ENCODE measurements around the gene ARHGAP15. TPM values are rescaled to one million over a fixed set of nuclear protein-coding genes. Genes with fewer than 3 reads are reported as not detected.

ARHGAP15 gene
- total and polyA plus RNA-seq, 2 experiments from 2014 or later: 0.26 TPM; not detected in 1

- TF ChIP-seq REST (IDR thresholded peaks at IDR 0.05; ENCODE audit: unreplicated experiment): no peak
- TF ChIP-seq ZNF114 (CRISPR knock-in tag; IDR thresholded peaks at IDR 0.05): no peak
- TF ChIP-seq CTCF (conservative IDR thresholded peaks at IDR 0.05; ENCODE audit: low read depth in 2 of 2): no peak
- TF ChIP-seq CREB1 (CRISPR knock-in tag; IDR thresholded peaks at IDR 0.05; ENCODE audit: low read depth): no peak
Observed at GRCh38 chr2:143489145-143489544, 359.9 kb downstream of the ARHGAP15 start (continued).

GRCh38 chr2:143491131-143491530, 361.9 kb downstream of the ARHGAP15 start:
- Histone ChIP-seq H3K79me2 (replicated peaks; ENCODE audit: insufficient read depth) (no peaks in the 10 kb centered on the region), H3K27ac (ENCODE audit: low read depth) (no peak overlapping the region), H3K27me3 (ENCODE audit: insufficient read depth) (no peaks in the 10 kb centered on the region), H4K20me1 (replicated peaks; ENCODE audit: insufficient read depth) (no peaks in the 10 kb centered on the region), H3K4me3 (no peak overlapping the region), H3K4me1 (ENCODE audit: insufficient read depth) (no peaks in the 10 kb centered on the region), H3F3A (replicated peaks; ENCODE audit: low read depth) (no peaks in the 10 kb centered on the region), H3K4me2 (no peak overlapping the region), H3K9me2 (ENCODE audit: insufficient read depth) (no peaks in the 10 kb centered on the region), H3K36me3 (ENCODE audit: insufficient read depth) (no peaks in the 10 kb centered on the region), H2AFZ (no peak overlapping the region)
- H3K27ac Mint-ChIP-seq: no peak overlapping the region
- TF ChIP-seq ZNF331 (CRISPR knock-in tag; IDR thresholded peaks at IDR 0.05; ENCODE audit: low read depth) (no peak), EZH2 (IDR thresholded peaks at IDR 0.05; ENCODE audit: low read depth, unreplicated experiment) (no peak), ETS1 (IDR thresholded peaks at IDR 0.05) (no peak), ZNF114 (CRISPR knock-in tag; IDR thresholded peaks at IDR 0.05) (no peak), NANOG (IDR thresholded peaks at IDR 0.05; ENCODE audit: borderline replicate concordance) (no peak), CREB1 (CRISPR knock-in tag; IDR thresholded peaks at IDR 0.05; ENCODE audit: low read depth) (no peak), ZNF462 (CRISPR knock-in tag; IDR thresholded peaks at IDR 0.05) (no peak)
- DNase-seq (ENCODE audit: low spot score) (no peak), ATAC-seq (no peak)
- no peaks in the 10 kb centered on the region; the same call in 2 of the 3 replicates for H3K36me3 Mint-ChIP-seq (ENCODE audit: low read depth)
- H3K9me3 Mint-ChIP-seq: peaks cover 7% of the 10 kb centered on the region; the same call in 2 of the 3 replicates
- H3K4me3 Mint-ChIP-seq: no peak overlapping the region
- no peaks in the 10 kb centered on the region for H3K27me3 Mint-ChIP-seq (ENCODE audit: insufficient read depth, low read depth, poor library complexity)
- no peaks in the 10 kb centered on the region for H3K4me1 Mint-ChIP-seq

Data from GM23338 (cell line).